Left ventricle myocardium inferior (tissue), 1 donor: ENCODE results near the gene MUC5AC. TPM values are rescaled to one million over a fixed set of nuclear protein-coding genes. Genes with fewer than 3 reads are reported as not detected.
A peak's percentile ranks its signal among the peaks of the same experiment; 100 is the strongest.

ENCODE experiments used
- DNase-seq: peaks from one replicate; pipeline ENCODE4 v3.0.0-alpha.2; 2020
- H3K27ac ChIP-seq: fragments of 200-600 bp; replicated peaks from 2 replicates; pipeline ENCODE4 v1.8.0; 2021
- H3K27me3 ChIP-seq: fragments of 200-600 bp; 2 replicates; pipeline ENCODE4 v1.8.0; 2021; ENCODE audit warnings: low read depth
- H3K36me3 ChIP-seq: fragments of 200-600 bp; 2 replicates; pipeline ENCODE4 v1.8.0; 2021
- H3K4me1 ChIP-seq: fragments of 200-600 bp; 2 replicates; pipeline ENCODE4 v1.8.0; 2021
- H3K4me3 ChIP-seq: fragments of 200-600 bp; 2 replicates; pipeline ENCODE4 v1.8.0; 2021; ENCODE audit warnings: mild to moderate bottlenecking, moderate library complexity
- H3K9me3 ChIP-seq: fragments of 200-600 bp; replicated peaks from 2 replicates; pipeline ENCODE4 v1.8.0; 2021
- intact Hi-C: fragments of 100-400 bp; cut with micrococcal nuclease; formaldehyde crosslinking; loops from one replicate; pipeline ENCODE4 v1.11.0; 2022
- total RNA-seq: library from RNA; stranded (reverse); fragmentation: NEBNext Ultra II Directional; extraction: Animal tissue kit (Norgen Biotek cat#: 25700); gene quantifications from one replicate; pipeline ENCODE4 v1.2.1, GENCODE V29; 2021
- TF ChIP-seq, protein P1 (sequence below): fragments of 200-600 bp; IDR thresholded peaks from 2 replicates; pipeline ENCODE4 v1.8.0; 2021; ENCODE audit warnings: antibody characterized with exemption, mild to moderate bottlenecking, borderline replicate concordance
- donor health status: DM: no; HTN: yes; CAD: no; lungs with severe emphysema.

MUC5AC gene
- total RNA-seq, 1 donor from 2014 or later, result not detected

- peak; percentile 16 for DNase-seq
- Histone ChIP-seq H3K27ac (no peak overlapping the region), H3K9me3 (no peaks in the 10 kb centered on the region), H3K27me3 (peaks cover 100% of the 10 kb centered on the region), H3K4me1 (no peaks in the 10 kb centered on the region), H3K4me3 (no peak overlapping the region), H3K36me3 (no peaks in the 10 kb centered on the region)
- intact Hi-C loops, result no loop called here
- TF ChIP-seq, protein P1, sequence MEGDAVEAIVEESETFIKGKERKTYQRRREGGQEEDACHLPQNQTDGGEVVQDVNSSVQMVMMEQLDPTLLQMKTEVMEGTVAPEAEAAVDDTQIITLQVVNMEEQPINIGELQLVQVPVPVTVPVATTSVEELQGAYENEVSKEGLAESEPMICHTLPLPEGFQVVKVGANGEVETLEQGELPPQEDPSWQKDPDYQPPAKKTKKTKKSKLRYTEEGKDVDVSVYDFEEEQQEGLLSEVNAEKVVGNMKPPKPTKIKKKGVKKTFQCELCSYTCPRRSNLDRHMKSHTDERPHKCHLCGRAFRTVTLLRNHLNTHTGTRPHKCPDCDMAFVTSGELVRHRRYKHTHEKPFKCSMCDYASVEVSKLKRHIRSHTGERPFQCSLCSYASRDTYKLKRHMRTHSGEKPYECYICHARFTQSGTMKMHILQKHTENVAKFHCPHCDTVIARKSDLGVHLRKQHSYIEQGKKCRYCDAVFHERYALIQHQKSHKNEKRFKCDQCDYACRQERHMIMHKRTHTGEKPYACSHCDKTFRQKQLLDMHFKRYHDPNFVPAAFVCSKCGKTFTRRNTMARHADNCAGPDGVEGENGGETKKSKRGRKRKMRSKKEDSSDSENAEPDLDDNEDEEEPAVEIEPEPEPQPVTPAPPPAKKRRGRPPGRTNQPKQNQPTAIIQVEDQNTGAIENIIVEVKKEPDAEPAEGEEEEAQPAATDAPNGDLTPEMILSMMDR, result no peak
Observed at GRCh38 chr11:1225386-1226225, 67.9 kb downstream of the MUC5AC start.

GRCh38 chr11:1226226-1226985, 68.7 kb downstream of the MUC5AC start:
- H3K27me3 ChIP-seq, result peaks cover 100% of the 10 kb centered on the region
- no peak overlapping the region for H3K27ac ChIP-seq
- no peaks in the 10 kb centered on the region for H3K4me1 ChIP-seq
- no peak overlapping the region for H3K4me3 ChIP-seq
- H3K9me3 ChIP-seq, result no peaks in the 10 kb centered on the region
- intact Hi-C loops, result no loop called here
- peak; percentile 11 for DNase-seq
- TF ChIP-seq, protein P1, result no peak
- no peaks in the 10 kb centered on the region for H3K36me3 ChIP-seq

GRCh38 chr11:1226986-1227550, 69.3 kb downstream of the MUC5AC start:
- H3K27ac ChIP-seq, result no peak overlapping the region
- peaks cover 100% of the 10 kb centered on the region for H3K27me3 ChIP-seq
- no peaks in the 10 kb centered on the region for H3K36me3 ChIP-seq
- no peaks in the 10 kb centered on the region for H3K4me1 ChIP-seq
- no peak for DNase-seq
- no peaks in the 10 kb centered on the region for H3K9me3 ChIP-seq
- intact Hi-C loops, result no loop called here
- no peak overlapping the region for H3K4me3 ChIP-seq
- TF ChIP-seq, protein P1, result no peak

GRCh38 chr11:1227551-1228100, 69.9 kb downstream of the MUC5AC start:
- Histone ChIP-seq H3K27me3 (peaks cover 97% of the 10 kb centered on the region), H3K4me1 (no peaks in the 10 kb centered on the region), H3K9me3 (no peaks in the 10 kb centered on the region), H3K27ac (no peak overlapping the region), H3K36me3 (no peaks in the 10 kb centered on the region), H3K4me3 (no peak overlapping the region)
- no peak for DNase-seq
- TF ChIP-seq, protein P1, result no peak
- intact Hi-C loops, result no loop called here

- Histone ChIP-seq H3K4me3 (no peak overlapping the region), H3K27me3 (peaks cover 90% of the 10 kb centered on the region), H3K36me3 (no peaks in the 10 kb centered on the region), H3K9me3 (no peaks in the 10 kb centered on the region), H3K27ac (no peak overlapping the region), H3K4me1 (no peaks in the 10 kb centered on the region)
- intact Hi-C loops, result no loop called here
- DNase-seq, result no peak
- TF ChIP-seq, protein P1, result no peak
Observed at GRCh38 chr11:1228101-1228821, 70.5 kb downstream of the MUC5AC start.
